Measurements from ENCODE around the gene MRPS6. TPM values are rescaled to one million over a fixed set of nuclear protein-coding genes. Genes with fewer than 3 reads are reported as not detected.

The MRPS6 gene
- polyA plus RNA-seq, 6 donors from 2014 or later, result 92.5 to 132 (median 103) TPM

DNA sequence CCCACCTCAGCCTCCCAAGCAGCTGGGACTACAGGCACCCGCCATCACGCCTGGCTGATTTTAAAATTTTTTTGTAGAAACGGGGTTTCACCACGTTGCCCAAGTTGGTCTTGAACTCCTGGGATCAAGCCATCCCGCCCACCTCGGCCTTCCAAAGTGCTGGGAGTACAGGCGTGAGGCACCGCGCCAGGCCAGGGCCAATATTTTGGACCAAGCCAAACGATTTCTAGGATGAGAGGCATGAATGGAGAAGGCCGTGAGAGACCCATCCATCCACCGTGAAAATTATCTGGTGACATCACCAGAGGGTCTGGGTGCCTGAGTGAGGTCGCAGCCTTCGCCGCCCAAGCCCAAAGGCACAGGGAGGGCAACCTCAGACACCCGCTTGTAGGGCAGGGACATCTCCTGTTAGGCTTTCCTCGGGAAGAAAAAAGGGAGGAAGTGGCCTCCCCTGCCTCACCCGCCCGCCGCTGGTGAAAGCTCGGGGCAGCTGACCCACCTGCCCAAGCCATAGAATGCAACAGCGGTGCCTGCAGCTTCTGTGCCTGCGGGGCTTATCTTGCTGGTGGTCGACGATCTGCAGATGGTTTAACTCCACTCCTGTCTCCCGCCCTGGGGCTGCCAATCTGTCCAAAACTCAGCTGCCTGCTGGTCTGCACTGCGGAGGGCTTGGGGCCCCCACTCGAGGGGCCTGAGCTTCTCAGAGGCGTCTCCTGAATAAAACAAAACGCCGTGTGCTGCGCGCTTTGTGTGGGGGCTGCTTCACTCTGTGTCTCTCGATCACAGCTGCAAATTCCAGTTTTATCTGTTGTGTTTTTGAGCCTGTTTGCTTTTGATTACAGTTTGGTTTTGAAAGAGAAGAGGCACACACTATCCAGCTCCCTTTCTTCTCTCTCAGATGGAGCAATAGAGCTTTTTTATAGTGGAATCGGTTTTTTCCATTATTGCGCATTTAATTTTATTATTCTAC is 85.8 kb downstream of the MRPS6 start:
- no peak overlapping the region for H3K27ac Mint-ChIP-seq
- no peak for DNase-seq
- ATAC-seq (ENCODE audit: low read depth in 2 of 2), result no peak
- no peaks in the 10 kb centered on the region for H3K27me3 Mint-ChIP-seq
- no peaks in the 10 kb centered on the region for H3K4me1 Mint-ChIP-seq
- H3K4me3 Mint-ChIP-seq, result no peak overlapping the region
- H3K9me3 Mint-ChIP-seq, result peaks cover 9 to 49% (median 24%) of the 10 kb centered on the region in 7 donors
- peaks cover 6 to 21% of the 10 kb centered on the region in 2 donors for H3K36me3 Mint-ChIP-seq

DNA sequence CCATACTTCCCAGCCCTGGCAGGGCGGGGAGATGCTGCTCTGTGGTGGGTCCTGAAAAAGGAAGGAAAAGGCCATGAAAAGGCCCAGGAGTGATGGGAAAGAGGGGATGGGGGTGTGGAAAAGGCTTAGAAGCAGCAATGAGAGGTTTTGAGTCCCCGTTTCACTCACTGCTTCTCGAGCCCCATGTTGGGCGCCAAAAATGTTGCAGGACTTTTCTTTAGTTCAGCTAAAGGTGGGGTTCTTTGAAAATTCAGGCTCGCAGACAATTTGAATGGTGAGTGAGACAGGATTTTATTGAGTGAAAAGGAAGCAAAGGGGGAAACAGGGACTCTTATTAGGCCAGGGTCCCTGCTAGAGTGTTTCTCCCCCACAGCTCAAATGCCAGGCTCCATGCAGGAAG is 93.1 kb downstream of the MRPS6 start:
- Mint-ChIP-seq H3K9me3 (peaks cover 8 to 89% (median 74%) of the 10 kb centered on the region in 7 donors), H3K27me3 (no peaks in the 10 kb centered on the region), H3K4me3 (peak overlapping the region in 2 of 8 donors; percentile 30 to 47), H3K4me1 (no peaks in the 10 kb centered on the region), H3K36me3 (peaks cover 20 to 54% of the 10 kb centered on the region in 2 donors), H3K27ac (peak overlapping the region in 2 of 6 donors; percentile 15 to 63)
- ATAC-seq (ENCODE audit: low read depth in 2 of 2) (no peak), DNase-seq (no peak)

DNA sequence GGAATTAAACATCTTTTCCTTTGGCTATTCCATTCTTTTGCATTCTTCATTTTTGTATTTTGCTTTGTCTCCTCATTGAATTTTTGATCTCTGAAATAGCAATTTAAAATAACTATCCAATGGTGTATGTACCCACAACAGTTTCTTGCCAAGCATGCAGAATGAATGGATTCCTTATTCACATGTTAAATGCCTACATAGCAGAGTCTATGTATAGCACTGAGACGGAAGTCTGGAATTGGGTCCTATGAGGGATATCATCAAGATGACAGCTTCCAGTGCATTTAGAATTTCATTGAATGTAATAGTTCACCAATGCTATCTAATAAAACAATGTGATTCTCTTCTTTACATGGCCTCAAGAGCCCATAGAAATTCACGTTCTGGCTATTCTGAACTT is 97.5 kb downstream of the MRPS6 start:
- no peaks in the 10 kb centered on the region for H3K27me3 Mint-ChIP-seq
- no peak for ATAC-seq (ENCODE audit: low read depth in 2 of 2)
- H3K4me3 Mint-ChIP-seq, result no peak overlapping the region
- DNase-seq, result no peak
- no peak overlapping the region for H3K27ac Mint-ChIP-seq
- H3K9me3 Mint-ChIP-seq, result peaks cover 24 to 90% (median 77%) of the 10 kb centered on the region in 7 donors
- no peaks in the 10 kb centered on the region for H3K4me1 Mint-ChIP-seq
- H3K36me3 Mint-ChIP-seq, result peaks cover 22 to 74% of the 10 kb centered on the region in 2 donors

DNA sequence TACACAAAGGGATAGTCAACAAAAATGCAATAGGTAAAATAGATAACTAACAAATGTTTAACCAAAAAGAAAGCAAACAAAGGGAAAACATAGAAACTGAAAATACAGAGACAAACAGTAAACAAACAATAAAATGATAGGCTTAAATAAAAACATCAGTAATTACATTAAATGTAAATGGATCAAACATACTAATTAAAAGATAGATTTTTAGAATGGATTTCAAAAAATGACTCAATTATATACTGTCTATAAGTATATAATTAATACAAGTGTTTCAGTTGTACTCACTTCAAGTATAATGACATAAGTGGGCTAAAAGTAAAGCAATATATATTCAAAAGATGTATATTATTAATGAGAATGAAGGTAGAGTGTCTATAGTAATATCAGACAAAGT is 101.1 kb downstream of the MRPS6 start:
- peaks cover 20 to 67% (median 53%) of the 10 kb centered on the region in 7 donors for H3K9me3 Mint-ChIP-seq
- ATAC-seq (ENCODE audit: low read depth in 2 of 2) (no peak), DNase-seq (no peak)
- no peaks in the 10 kb centered on the region for H3K4me1 Mint-ChIP-seq
- peaks cover 16 to 48% of the 10 kb centered on the region in 2 donors for H3K36me3 Mint-ChIP-seq
- H3K27ac Mint-ChIP-seq, result no peak overlapping the region
- H3K27me3 Mint-ChIP-seq, result no peaks in the 10 kb centered on the region
- H3K4me3 Mint-ChIP-seq, result peak overlapping the region in 1 of 8 donors; percentile 42

DNA sequence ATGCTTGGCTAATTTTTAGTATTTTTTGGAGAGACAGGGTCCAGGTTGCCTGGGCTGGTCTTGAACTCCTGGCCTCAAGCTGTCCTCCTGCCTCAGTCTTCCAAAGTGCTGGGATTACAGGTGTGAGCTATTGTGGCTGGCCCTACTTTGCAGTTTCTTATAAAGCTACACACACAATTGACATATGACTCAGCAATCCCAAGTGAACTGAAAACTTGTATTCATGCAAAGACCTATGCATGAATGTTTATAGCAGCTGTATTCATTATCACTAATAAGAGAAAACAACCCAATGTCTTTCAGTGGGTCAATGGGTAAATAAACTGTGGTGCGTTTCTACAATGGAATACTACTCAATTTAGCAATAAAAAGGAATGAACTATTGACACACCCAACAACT is 103.1 kb downstream of the MRPS6 start:
- DNase-seq, result no peak
- no peaks in the 10 kb centered on the region for H3K4me1 Mint-ChIP-seq
- H3K27ac Mint-ChIP-seq, result no peak overlapping the region
- no peak overlapping the region for H3K4me3 Mint-ChIP-seq
- ATAC-seq (ENCODE audit: low read depth in 2 of 2), result no peak
- H3K9me3 Mint-ChIP-seq, result peaks cover 20 to 51% (median 37%) of the 10 kb centered on the region in 7 donors
- H3K27me3 Mint-ChIP-seq, result no peaks in the 10 kb centered on the region
- peaks cover 16 to 41% of the 10 kb centered on the region in 2 donors for H3K36me3 Mint-ChIP-seq

DNA sequence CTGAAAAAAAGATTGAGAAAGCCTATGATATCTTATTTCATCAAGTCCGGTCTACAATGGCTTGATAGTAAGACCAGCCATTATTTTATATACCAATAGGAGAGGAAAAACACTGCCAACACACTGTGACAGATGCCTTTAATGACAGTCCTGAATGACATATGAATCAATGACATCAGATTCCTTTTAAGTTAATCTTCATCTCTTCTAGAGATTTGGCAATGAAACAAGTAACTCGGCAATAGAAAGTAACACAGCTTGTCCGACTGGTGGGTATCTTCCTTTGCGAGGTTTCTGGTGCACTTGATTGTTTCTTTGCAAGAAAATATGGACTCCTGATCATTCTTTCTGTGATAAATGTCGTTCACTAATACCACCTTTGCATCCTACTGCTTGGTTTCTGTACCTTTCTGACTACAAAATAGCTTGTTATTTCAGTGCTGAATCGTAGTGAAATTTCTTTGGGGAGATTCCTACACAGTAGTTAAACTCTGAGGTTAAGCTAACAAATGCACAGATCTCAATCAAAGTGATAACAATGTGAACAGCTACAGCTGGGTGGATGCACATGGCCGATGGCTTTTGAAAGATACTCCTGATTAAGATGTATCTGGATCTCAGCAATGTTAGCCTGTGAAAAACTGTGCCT is 104.7 kb downstream of the MRPS6 start:
- Mint-ChIP-seq H3K36me3 (peaks cover 10 to 25% of the 10 kb centered on the region in 2 donors), H3K4me3 (no peak overlapping the region)
- no peak for ATAC-seq (ENCODE audit: low read depth in 2 of 2)

DNA sequence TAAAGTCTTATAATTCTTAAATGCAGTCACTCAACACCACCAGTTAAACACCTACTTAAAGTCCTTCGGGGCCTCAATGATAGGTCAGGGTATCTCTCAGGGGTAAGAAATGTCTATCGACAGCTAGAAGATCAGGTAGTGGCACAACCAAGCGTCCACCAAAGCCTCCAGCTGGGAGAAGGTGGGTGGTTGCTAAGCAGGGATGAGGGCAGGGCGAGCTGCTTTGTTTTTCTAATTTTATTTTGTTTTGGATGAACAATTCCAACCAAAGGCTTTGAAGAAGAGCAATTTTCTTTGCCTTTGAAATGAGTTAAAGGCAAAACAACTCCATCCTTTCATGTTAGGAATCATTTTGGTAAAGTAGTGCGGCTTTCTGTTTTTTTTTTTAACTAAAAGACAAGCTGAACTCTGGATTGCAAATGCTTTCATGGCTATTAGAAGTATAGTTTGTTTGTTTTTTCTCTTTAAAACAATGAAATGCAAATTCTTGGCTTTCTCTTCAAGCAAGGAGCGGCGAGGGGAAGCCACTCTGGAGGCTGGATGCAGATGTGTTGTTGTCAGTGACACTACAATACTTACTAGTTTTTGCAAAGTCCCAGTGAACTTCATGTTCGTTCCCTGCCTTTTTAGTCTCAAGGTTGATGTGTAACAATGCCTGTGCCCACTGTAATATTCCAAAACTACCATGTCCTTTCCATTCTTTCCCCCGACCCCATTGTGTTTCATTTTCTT is 106.0 kb downstream of the MRPS6 start:
- Mint-ChIP-seq H3K27me3 (no peaks in the 10 kb centered on the region), H3K4me3 (no peak overlapping the region), H3K9me3 (peaks cover 7 to 24% (median 11%) of the 10 kb centered on the region in 7 donors), H3K36me3 (peaks cover under 1 to 13% of the 10 kb centered on the region in 2 donors), H3K27ac (no peak overlapping the region), H3K4me1 (no peaks in the 10 kb centered on the region)
- no peak for ATAC-seq (ENCODE audit: low read depth in 2 of 2)
- DNase-seq, result no peak

More for the DNA sequence above, 104.7 kb downstream of the MRPS6 start:
- Mint-ChIP-seq H3K9me3 (peaks cover 12 to 38% (median 23%) of the 10 kb centered on the region in 7 donors), H3K27ac (no peak overlapping the region), H3K4me1 (no peaks in the 10 kb centered on the region), H3K27me3 (no peaks in the 10 kb centered on the region)
- no peak for DNase-seq

DNA sequence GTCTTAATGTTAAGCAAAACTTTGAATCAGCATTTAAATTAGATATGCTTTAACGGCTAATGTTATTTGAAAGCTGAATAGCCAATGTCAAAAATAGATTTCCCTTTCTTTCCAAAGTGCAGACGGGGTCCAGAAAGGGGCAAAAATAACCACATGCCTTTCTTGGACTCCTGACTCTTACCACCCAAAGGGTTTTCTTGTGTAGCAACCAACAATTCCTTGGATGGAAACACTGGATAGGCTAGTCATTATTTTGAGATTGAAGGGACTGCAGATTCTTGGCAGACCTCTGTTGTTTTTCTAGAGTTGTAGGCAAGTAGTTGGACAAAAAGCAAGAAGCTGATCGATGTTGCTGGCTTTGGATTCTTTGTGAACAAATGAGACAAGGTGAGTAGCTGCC is 107.0 kb downstream of the MRPS6 start:
- H3K9me3 Mint-ChIP-seq, result peaks cover 0 to 14% (median 6%) of the 10 kb centered on the region in 7 donors
- H3K4me3 Mint-ChIP-seq, result no peak overlapping the region
- peaks cover 0 to 2% of the 10 kb centered on the region in 2 donors for H3K36me3 Mint-ChIP-seq
- no peak overlapping the region for H3K27ac Mint-ChIP-seq
- ATAC-seq (ENCODE audit: low read depth in 2 of 2) (no peak), DNase-seq (no peak)
- H3K27me3 Mint-ChIP-seq, result no peaks in the 10 kb centered on the region
- H3K4me1 Mint-ChIP-seq, result no peaks in the 10 kb centered on the region

DNA sequence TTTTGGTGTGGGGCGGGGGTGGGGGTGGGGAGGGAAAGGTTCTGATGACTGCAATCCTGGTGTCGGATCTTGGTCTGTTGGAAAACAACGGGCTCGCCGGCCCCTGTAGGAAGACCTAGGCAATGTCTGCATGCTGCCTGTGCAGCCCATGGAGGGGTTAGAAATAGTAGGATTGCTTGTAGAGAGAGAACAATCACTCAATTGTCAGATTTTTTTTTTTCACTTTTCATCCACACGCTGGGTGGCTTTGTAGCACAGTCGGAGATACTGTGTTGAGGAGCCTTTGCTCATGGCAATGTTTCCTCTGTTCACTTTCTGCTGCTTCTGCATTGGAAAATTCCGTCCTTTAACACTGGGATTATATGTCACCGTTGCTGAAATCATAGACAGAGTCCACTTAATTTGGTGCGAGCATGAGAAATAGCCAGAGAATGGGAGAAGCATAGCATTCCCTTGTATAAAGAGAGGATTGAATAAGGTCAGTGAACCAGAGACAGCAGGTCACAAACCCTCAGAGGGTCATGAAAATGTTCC is 107.5 kb downstream of the MRPS6 start:
- no peaks in the 10 kb centered on the region for H3K36me3 Mint-ChIP-seq
- no peak overlapping the region for H3K27ac Mint-ChIP-seq
- H3K9me3 Mint-ChIP-seq, result peaks cover 0 to 9% (median 5%) of the 10 kb centered on the region in 7 donors
- ATAC-seq (ENCODE audit: low read depth in 2 of 2), result no peak
- no peaks in the 10 kb centered on the region for H3K4me1 Mint-ChIP-seq
- H3K27me3 Mint-ChIP-seq, result no peaks in the 10 kb centered on the region
- no peak overlapping the region for H3K4me3 Mint-ChIP-seq
- no peak for DNase-seq

DNA sequence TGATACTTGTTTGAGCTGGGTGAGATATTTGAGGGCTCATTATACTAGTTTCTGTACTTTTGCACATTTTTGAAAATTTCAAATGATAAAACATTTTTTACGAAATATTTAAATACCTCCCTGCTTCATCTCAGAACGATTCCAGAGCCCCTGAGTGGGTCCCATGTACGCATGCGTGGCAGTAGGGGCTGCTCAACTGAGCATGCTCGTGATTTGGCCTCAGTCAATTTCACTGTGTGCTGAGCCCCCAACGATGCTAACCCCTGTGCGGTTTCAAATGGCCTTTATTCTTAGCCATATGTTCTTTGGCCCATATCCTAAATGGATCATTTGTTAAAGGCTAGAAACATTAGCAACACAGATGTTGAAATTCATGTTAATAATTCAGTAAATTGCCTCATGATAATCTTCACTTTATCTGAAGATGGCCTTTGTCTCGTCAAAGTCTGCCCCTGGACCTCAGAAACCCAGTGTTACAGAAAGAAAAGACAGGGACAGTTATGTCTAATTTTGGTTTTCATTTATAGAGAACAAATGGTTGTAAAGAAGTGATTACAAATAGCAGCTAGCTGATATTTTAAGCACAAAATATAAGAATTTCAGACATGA is 108.2 kb downstream of the MRPS6 start:
- no peak for ATAC-seq (ENCODE audit: low read depth in 2 of 2)

DNA sequence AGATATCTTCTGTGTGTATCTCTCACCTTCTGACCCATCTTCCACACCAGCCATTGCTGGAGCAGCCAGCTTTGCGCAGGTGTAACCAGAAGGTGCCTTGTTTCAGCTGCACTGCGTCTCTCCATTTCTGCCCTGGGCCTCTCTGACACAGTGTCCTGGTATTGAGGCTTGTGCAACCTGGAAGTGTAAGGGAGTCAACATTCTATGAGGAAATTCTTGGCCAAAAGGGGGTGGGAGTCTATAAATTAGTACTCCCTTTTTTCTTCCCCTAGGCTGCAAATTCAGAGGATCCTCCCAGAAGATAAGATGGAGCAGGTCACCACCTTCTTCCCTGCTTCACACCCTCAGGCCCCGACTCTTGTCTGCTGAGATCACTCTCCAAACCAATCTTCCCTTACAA is 109.1 kb downstream of the MRPS6 start:
- H3K4me3 Mint-ChIP-seq, result no peak overlapping the region
- H3K4me1 Mint-ChIP-seq, result no peaks in the 10 kb centered on the region
- no peaks in the 10 kb centered on the region for H3K36me3 Mint-ChIP-seq
- no peak for DNase-seq
- peaks cover 0 to 7% (median 0%) of the 10 kb centered on the region in 7 donors for H3K9me3 Mint-ChIP-seq
- H3K27me3 Mint-ChIP-seq, result no peaks in the 10 kb centered on the region
- no peak for ATAC-seq (ENCODE audit: low read depth in 2 of 2)
- no peak overlapping the region for H3K27ac Mint-ChIP-seq

More for the DNA sequence above, 108.2 kb downstream of the MRPS6 start:
- no peak overlapping the region for H3K4me3 Mint-ChIP-seq
- no peaks in the 10 kb centered on the region for H3K27me3 Mint-ChIP-seq
- H3K27ac Mint-ChIP-seq, result no peak overlapping the region
- H3K4me1 Mint-ChIP-seq, result no peaks in the 10 kb centered on the region
- DNase-seq, result no peak
- H3K9me3 Mint-ChIP-seq, result peaks cover 0 to 6% (median 2%) of the 10 kb centered on the region in 7 donors
- H3K36me3 Mint-ChIP-seq, result no peaks in the 10 kb centered on the region

DNA sequence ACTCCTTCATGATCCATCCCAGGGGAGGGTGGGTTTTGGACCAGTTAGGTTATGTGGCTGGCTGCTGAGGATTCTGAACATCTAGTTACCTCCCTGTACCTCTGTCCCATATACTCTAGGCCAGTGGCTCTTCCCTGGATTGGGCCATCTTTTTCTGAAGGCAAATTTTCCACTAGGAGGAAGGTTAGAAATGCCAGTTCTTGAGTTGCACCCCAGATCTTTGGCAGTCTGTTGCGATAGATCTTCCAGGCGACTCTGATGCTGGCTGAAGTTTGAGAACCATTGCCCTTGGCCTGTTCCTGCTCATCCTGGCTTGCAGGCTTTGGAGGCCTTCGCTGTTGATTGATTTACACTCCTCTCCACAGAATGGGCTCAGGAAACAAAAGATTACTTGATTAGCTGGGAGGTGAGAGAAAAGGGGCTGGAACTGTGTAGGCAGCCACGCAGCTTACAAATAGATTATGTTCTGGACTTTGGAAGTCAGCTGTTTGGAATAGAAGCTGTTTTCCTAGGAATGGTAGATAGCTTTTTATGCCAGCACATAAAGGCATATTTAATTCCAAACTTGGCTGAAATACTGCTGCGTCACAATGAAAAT is 110.1 kb downstream of the MRPS6 start:
- Mint-ChIP-seq H3K27me3 (no peaks in the 10 kb centered on the region), H3K4me1 (no peaks in the 10 kb centered on the region), H3K36me3 (no peaks in the 10 kb centered on the region), H3K27ac (no peak overlapping the region), H3K9me3 (peaks cover 0 to 5% (median 0%) of the 10 kb centered on the region in 7 donors), H3K4me3 (no peak overlapping the region)
- no peak for DNase-seq
- no peak for ATAC-seq (ENCODE audit: low read depth in 2 of 2)

Measured in naive B cell (primary cell).